Tongue (tissue), 2 donors: ENCODE measurements around the gene CAV2. TPM values are rescaled to one million over a fixed set of nuclear protein-coding genes. Genes with fewer than 3 reads are reported as not detected.

ENCODE experiments used
- DNase-seq: peaks from one replicate; pipeline ENCODE4 v3.0.0-alpha.2; 2015
- total RNA-seq: library from RNA; depleted of rRNA; stranded (reverse); fragments of >200 nt; gene quantifications from one replicate; pipeline ENCODE4 v1.2.3, GENCODE V29; 2014

Gene CAV2
- total RNA-seq, 1 donor from 2014 or later, result 85.3 TPM

- DNase-seq, result no peak
Measured at GRCh38 chr7:116496653-116497052, 2.9 kb upstream of the CAV2 start.

GRCh38 chr7:116497708-116498107, 1.8 kb upstream of the CAV2 start:
- DNase-seq, result no peak

- DNase-seq, result peak; percentile 45
Measured at GRCh38 chr7:116500078-116500853, 728 bp downstream of the CAV2 start.

GRCh38 chr7:116501425-116502167, 2.1 kb downstream of the CAV2 start:
- DNase-seq, result no peak

GRCh38 chr7:116502201-116503096, 2.9 kb downstream of the CAV2 start:
- no peak for DNase-seq

GRCh38 chr7:116503835-116504234, 4.3 kb downstream of the CAV2 start:
- DNase-seq, result no peak

- no peak for DNase-seq
Measured at GRCh38 chr7:116505278-116505677, 5.7 kb downstream of the CAV2 start.

GRCh38 chr7:116505823-116506222, 6.3 kb downstream of the CAV2 start:
- no peak for DNase-seq

GRCh38 chr7:116509982-116510579, 10.5 kb downstream of the CAV2 start:
- no peak for DNase-seq

- no peak for DNase-seq
Measured at GRCh38 chr7:116510795-116511194, 11.3 kb downstream of the CAV2 start.

- no peak for DNase-seq
Measured at GRCh38 chr7:116511552-116512519, 12.3 kb downstream of the CAV2 start.

GRCh38 chr7:116512520-116513188, 13.1 kb downstream of the CAV2 start:
- DNase-seq, result no peak

- no peak for DNase-seq
Measured at GRCh38 chr7:116515584-116515983, 16.0 kb downstream of the CAV2 start.

- no peak for DNase-seq
Measured at GRCh38 chr7:116516324-116516723, 16.8 kb downstream of the CAV2 start.

GRCh38 chr7:116517626-116518025, 18.1 kb downstream of the CAV2 start:
- DNase-seq, result no peak

- DNase-seq, result no peak
Measured at GRCh38 chr7:116518961-116519360, 19.4 kb downstream of the CAV2 start.

- DNase-seq, result no peak
Measured at GRCh38 chr7:116521046-116521664, 21.6 kb downstream of the CAV2 start.

GRCh38 chr7:116522247-116522646, 22.7 kb downstream of the CAV2 start:
- DNase-seq, result no peak

GRCh38 chr7:116524221-116524608, 24.7 kb downstream of the CAV2 start:
- DNase-seq, result no peak
